NCI-H2196 (cell line): ENCODE results near the gene ARHGAP12.
"Not testable (repeated sequence)": the region's sequence is repeated elsewhere in the genome, so short reads cannot be mapped to it uniquely, and the experiment has no call there.

ENCODE experiments used
- DNase-seq: peaks from one replicate; lab custom pipeline; 2025; ENCODE audit not compliant: unreplicated experiment; lab: John Stamatoyannopoulos, UW

Gene ARHGAP12

GRCh38 chr10:31926765-31927564 is 1.7 kb downstream of the ARHGAP12 start:
- no peak for DNase-seq

- no peak for DNase-seq
Measured at GRCh38 chr10:31926160-31926559, 2.5 kb downstream of the ARHGAP12 start.

GRCh38 chr10:31924833-31925232 is 3.8 kb downstream of the ARHGAP12 start:
- no peak for DNase-seq

- no peak for DNase-seq
Measured at GRCh38 chr10:31923389-31923788, 5.2 kb downstream of the ARHGAP12 start.

- DNase-seq = no peak
Measured at GRCh38 chr10:31921031-31921430, 7.6 kb downstream of the ARHGAP12 start.

GRCh38 chr10:31920538-31920937 is 8.1 kb downstream of the ARHGAP12 start:
- no peak for DNase-seq

- DNase-seq = no peak
Measured at GRCh38 chr10:31918671-31919409, 9.8 kb downstream of the ARHGAP12 start.

- DNase-seq = no peak
Measured at GRCh38 chr10:31914370-31914769, 14.3 kb downstream of the ARHGAP12 start.

GRCh38 chr10:31912898-31913850 is 15.5 kb downstream of the ARHGAP12 start:
- no peak for DNase-seq

- no peak for DNase-seq
Measured at GRCh38 chr10:31912289-31912688, 16.3 kb downstream of the ARHGAP12 start.

- DNase-seq = no peak
Measured at GRCh38 chr10:31910016-31910415, 18.6 kb downstream of the ARHGAP12 start.

- DNase-seq = no peak
Measured at GRCh38 chr10:31908157-31908556, 20.5 kb downstream of the ARHGAP12 start.

GRCh38 chr10:31906039-31906438 is 22.6 kb downstream of the ARHGAP12 start:
- no peak for DNase-seq

- no peak for DNase-seq
Measured at GRCh38 chr10:31905586-31905985, 23.0 kb downstream of the ARHGAP12 start.

- no peak for DNase-seq
Measured at GRCh38 chr10:31902625-31903024, 26.0 kb downstream of the ARHGAP12 start.

- peak; percentile 1 for DNase-seq
Measured at GRCh38 chr10:31897506-31897905, 31.1 kb downstream of the ARHGAP12 start.

- DNase-seq = no peak
Measured at GRCh38 chr10:31896968-31897384, 31.7 kb downstream of the ARHGAP12 start.

- not testable (repeated sequence) for DNase-seq
Measured at GRCh38 chr10:31895722-31896121, 32.9 kb downstream of the ARHGAP12 start.

GRCh38 chr10:31888442-31888841 is 40.2 kb downstream of the ARHGAP12 start:
- DNase-seq = no peak

GRCh38 chr10:31887850-31888249 is 40.8 kb downstream of the ARHGAP12 start:
- no peak for DNase-seq

- no peak for DNase-seq
Measured at GRCh38 chr10:31886885-31887284, 41.7 kb downstream of the ARHGAP12 start.
